Small intestine (tissue), 7 donors: ENCODE data around the gene NKAIN2. TPM values are rescaled to one million over a fixed set of nuclear protein-coding genes. Genes with fewer than 3 reads are reported as not detected.

Experiments
- DNase-seq, 2 donors: peaks; one replicate each; pipeline versions ENCODE4 v3.0.0 to v3.0.0-alpha.2; 2013
- FAIRE-seq: peaks from 2 replicates; lab custom pipeline; 2012; peaks lifted over from hg19 to GRCh38; lab: Jason Lieb, UNC
- H3K27ac ChIP-seq, 3 donors: one replicate each; pipeline ENCODE4 v1.5.1; 2013; ENCODE audit warnings: low read length in 2 of 3, mild to moderate bottlenecking in 2 of 3, control low read depth in 1 of 3, inconsistent platforms in 1 of 3, low read depth in 1 of 3, moderate library complexity in 1 of 3
- H3K27me3 ChIP-seq, 3 donors: one replicate each; pipeline ENCODE4 v1.6.1; 2013; ENCODE audit warnings: low read length in 3 of 3, inconsistent platforms in 1 of 3; ENCODE audit not compliant: control insufficient read depth in 3 of 3, insufficient read depth in 3 of 3
- H3K36me3 ChIP-seq, 3 donors: one replicate each; pipeline ENCODE4 v1.6.1; 2013; ENCODE audit warnings: low read length in 3 of 3, inconsistent platforms in 1 of 3, low read depth in 1 of 3, mild to moderate bottlenecking in 1 of 3, moderate library complexity in 1 of 3; ENCODE audit not compliant: control insufficient read depth in 3 of 3, insufficient read depth in 2 of 3
- H3K4me1 ChIP-seq, 3 donors: one replicate each; pipeline ENCODE4 v1.6.1; 2013; ENCODE audit warnings: low read length in 2 of 3, inconsistent platforms in 1 of 3, low read depth in 1 of 3, mild to moderate bottlenecking in 1 of 3, moderate library complexity in 1 of 3; ENCODE audit not compliant: control insufficient read depth in 3 of 3, insufficient read depth in 2 of 3
- H3K4me3 ChIP-seq, 3 donors: one replicate each; pipeline ENCODE4 v1.5.1; 2013; ENCODE audit warnings: low read length in 3 of 3, control low read depth in 1 of 3, inconsistent platforms in 1 of 3, low read depth in 1 of 3, mild to moderate bottlenecking in 1 of 3, moderate library complexity in 1 of 3
- H3K9me3 ChIP-seq, 2 donors: one replicate each; pipeline ENCODE4 v1.6.1; 2013; ENCODE audit warnings: low read depth in 1 of 2, low read length in 1 of 2; ENCODE audit not compliant: control insufficient read depth in 2 of 2, insufficient read depth in 1 of 2
- WGBS, 3 donors: extraction: QIAGEN DNeasy Blood & Tissue Kit; methylation state at CpG; one replicate each; pipeline ENCODE4 v1.1.7; 2013; 5-methylcytosine and 5-hydroxymethylcytosine counted together
- polyA plus RNA-seq, 4 donors: library from polyadenylated mRNA; stranded (reverse) in 3 of 4; unstranded in 1 of 4; fragments of 200-250 nt in 3 of 4; fragments of 120-200 nt in 1 of 4; gene quantifications; one replicate each; pipeline versions ENCODE4 v1.2.1 to v1.2.3, GENCODE V29; 2013
- donor health status: healthy with polysubstance abuse.
- donor health status: control.
- donor health status: control.
- donor health status: Bipolar disorder and iron deficiency.
- donor health status: healthy.

The NKAIN2 gene
- polyA plus RNA-seq, 4 donors, result 0.16 to 1.4 (median 0.19) TPM; not detected in 1

- peaks cover 12 to 23% (median 14%) of the 10 kb centered on the region in 3 donors for H3K27me3 ChIP-seq
- no peaks in the 10 kb centered on the region for H3K4me1 ChIP-seq
- DNase-seq (peak; percentile 57 to 78), FAIRE-seq (no peak)
- no peaks in the 10 kb centered on the region for H3K36me3 ChIP-seq
- H3K9me3 ChIP-seq, result no peaks in the 10 kb centered on the region
- WGBS, 3 donors, result 1 to 4% (median 1%) methylated on average over 52 to 61 of the region's 61 CpGs
- H3K4me3 ChIP-seq, result peak overlapping the region; percentile 23 to 48 (median 42)
- H3K27ac ChIP-seq, result no peak overlapping the region
Observed at GRCh38 chr6:123802697-123803503, 765 bp upstream of the NKAIN2 start.

- Histone ChIP-seq H3K4me3 (peak overlapping the region in 2 of 3 donors; percentile 24 to 42), H3K27ac (no peak overlapping the region), H3K9me3 (no peaks in the 10 kb centered on the region), H3K27me3 (peaks cover 12 to 25% (median 14%) of the 10 kb centered on the region in 3 donors), H3K4me1 (no peaks in the 10 kb centered on the region), H3K36me3 (no peaks in the 10 kb centered on the region)
- no peak for FAIRE-seq
- 2 to 4% (median 4%) methylated on average over 20 to 25 of the region's 25 CpGs for WGBS, 3 donors
- DNase-seq, result no peak
Observed at GRCh38 chr6:123804014-123804786, 535 bp downstream of the NKAIN2 start.

GRCh38 chr6:123804787-123805540 is 1.3 kb downstream of the NKAIN2 start:
- H3K4me3 ChIP-seq, result no peak overlapping the region
- no peak for FAIRE-seq

GRCh38 chr6:123805921-123806320 is 2.3 kb downstream of the NKAIN2 start:
- WGBS, 3 donors, result 53 to 67% (median 64%) methylated on average over 1 of the region's 1 CpG
- Histone ChIP-seq H3K9me3 (no peaks in the 10 kb centered on the region), H3K27ac (no peak overlapping the region), H3K36me3 (no peaks in the 10 kb centered on the region), H3K4me3 (no peak overlapping the region), H3K4me1 (no peaks in the 10 kb centered on the region), H3K27me3 (peaks cover 12 to 25% (median 14%) of the 10 kb centered on the region in 3 donors)
- no peak for FAIRE-seq
- no peak for DNase-seq

More at GRCh38 chr6:123804787-123805540, 1.3 kb downstream of the NKAIN2 start:
- WGBS, 3 donors, result 41 to 45% (median 44%) methylated on average over 5 of the region's 5 CpGs
- H3K9me3 ChIP-seq, result no peaks in the 10 kb centered on the region
- H3K4me1 ChIP-seq, result no peaks in the 10 kb centered on the region
- H3K27me3 ChIP-seq, result peaks cover 12 to 25% (median 14%) of the 10 kb centered on the region in 3 donors
- no peak for DNase-seq
- no peaks in the 10 kb centered on the region for H3K36me3 ChIP-seq
- H3K27ac ChIP-seq, result no peak overlapping the region

DNA sequence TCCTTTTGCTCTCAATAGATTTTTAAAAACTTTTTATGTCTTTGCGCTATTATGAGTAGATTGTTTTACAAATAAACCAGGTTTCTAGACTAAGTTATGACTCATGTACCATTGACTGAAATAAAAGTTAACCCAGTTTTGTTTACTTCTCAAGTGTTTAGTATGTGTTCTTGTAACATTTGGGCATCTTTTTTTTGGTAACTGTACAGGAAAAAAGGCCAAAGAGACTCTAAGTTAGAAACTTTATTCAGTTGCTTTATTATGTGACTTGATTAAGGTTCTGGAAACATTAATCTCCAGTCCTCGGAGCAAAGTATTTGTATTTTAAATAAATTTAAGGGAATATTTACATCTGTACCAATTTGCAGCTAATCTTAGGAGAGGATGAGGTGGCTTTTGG is 2.9 kb downstream of the NKAIN2 start:
- 73 to 81% (median 76%) methylated on average over 2 of the region's 2 CpGs for WGBS, 3 donors
- H3K27me3 ChIP-seq, result peaks cover 11 to 22% (median 12%) of the 10 kb centered on the region in 3 donors
- DNase-seq, result no peak
- no peak for FAIRE-seq
- no peak overlapping the region for H3K27ac ChIP-seq
- H3K4me1 ChIP-seq, result no peaks in the 10 kb centered on the region
- no peaks in the 10 kb centered on the region for H3K36me3 ChIP-seq
- H3K4me3 ChIP-seq, result no peak overlapping the region
- no peaks in the 10 kb centered on the region for H3K9me3 ChIP-seq

GRCh38 chr6:123808556-123808955 is 4.9 kb downstream of the NKAIN2 start:
- Histone ChIP-seq H3K27ac (no peak overlapping the region), H3K4me3 (no peak overlapping the region), H3K9me3 (no peaks in the 10 kb centered on the region), H3K4me1 (no peaks in the 10 kb centered on the region), H3K27me3 (peaks cover 3 to 14% (median 8%) of the 10 kb centered on the region in 3 donors), H3K36me3 (no peaks in the 10 kb centered on the region)
- FAIRE-seq, result no peak
- DNase-seq, result no peak
- 64 to 77% (median 67%) methylated on average over 3 of the region's 3 CpGs for WGBS, 3 donors

- FAIRE-seq, result no peak
- no peak overlapping the region for H3K4me3 ChIP-seq
- peaks cover 0 to 2% (median 0%) of the 10 kb centered on the region in 3 donors for H3K27me3 ChIP-seq
- WGBS, 3 donors, result 64 to 76% (median 66%) methylated on average over 3 of the region's 3 CpGs
- no peak for DNase-seq
- H3K36me3 ChIP-seq, result no peaks in the 10 kb centered on the region
- no peaks in the 10 kb centered on the region for H3K9me3 ChIP-seq
- no peaks in the 10 kb centered on the region for H3K4me1 ChIP-seq
- H3K27ac ChIP-seq, result no peak overlapping the region
Observed at GRCh38 chr6:123810214-123810613, 6.5 kb downstream of the NKAIN2 start.

- H3K27ac ChIP-seq, result no peak overlapping the region
- no peak overlapping the region for H3K4me3 ChIP-seq
- H3K9me3 ChIP-seq, result no peaks in the 10 kb centered on the region
- no peaks in the 10 kb centered on the region for H3K4me1 ChIP-seq
- WGBS, 3 donors, result 84 to 89% (median 86%) methylated on average over 2 of the region's 2 CpGs
- no peak for FAIRE-seq
- peaks cover 0 to 2% (median 0%) of the 10 kb centered on the region in 3 donors for H3K27me3 ChIP-seq
- no peaks in the 10 kb centered on the region for H3K36me3 ChIP-seq
- DNase-seq, result no peak
Observed at GRCh38 chr6:123810948-123811347, 7.3 kb downstream of the NKAIN2 start.
